ENCODE results near the gene FOSB.

GRCh38 chr19:45444318-45445041 lies 23.3 kb upstream of the FOSB start:
- TF ChIP-seq CTCF (IDR thresholded peaks at IDR 0.05) (peak in 3 of 5 experiments; percentile 10 to 27 (median 10)), POLR2A (IDR thresholded peaks at IDR 0.05) (peak in 1 of 2 donors; percentile 56), EP300 (IDR thresholded peaks at IDR 0.05) (peak; percentile 64 to 77)

Measured in tibial nerve (tissue), 4 donors.